K562 (cell line): ENCODE data around the gene SENP3.

Experiments
- IRF2 ChIP-seq: sonication (generic); formaldehyde crosslinking; IDR thresholded peaks from 2 replicates; pipeline ENCODE4 v1.8.1; 2022; ENCODE audit warnings: mild to moderate bottlenecking, missing genetic modification reagents
- JUND ChIP-seq, 2 experiments: IDR thresholded peaks; 2 replicates in 1 of 2; 3 replicates in 1 of 2; pipeline ENCODE4 v1.6.1; 2011; ENCODE audit warnings: borderline replicate concordance in 2 of 2, low read depth in 2 of 2, low read length in 2 of 2, improper control_type of control experiment in 1 of 2, missing biosample characterization in 1 of 2, missing genetic modification characterization in 1 of 2, missing genetic modification reagents in 1 of 2
- NFE2L1 ChIP-seq: fragments of 450-650 bp; IDR thresholded peaks from 2 replicates; pipeline ENCODE4 v1.6.1; 2016; ENCODE audit warnings: missing genetic modification characterization, low read depth, mild to moderate bottlenecking, missing compliant biosample characterization, moderate library complexity, borderline replicate concordance
- POLR2AphosphoS5 ChIP-seq: IDR thresholded peaks from 2 replicates; pipeline ENCODE4 v1.6.1; 2011; ENCODE audit warnings: mild to moderate bottlenecking, low read depth, low read length, moderate library complexity; ENCODE audit not compliant: control insufficient read depth, insufficient read depth
- ZFX ChIP-seq: sonication (generic); formaldehyde crosslinking; IDR thresholded peaks from 2 replicates; pipeline ENCODE4 v1.8.0; 2022; ENCODE audit warnings: mild to moderate bottlenecking, missing genetic modification reagents, moderate library complexity
- TF ChIP-seq, protein P1 (sequence below): sonication (generic); formaldehyde crosslinking; IDR thresholded peaks from 2 replicates; pipeline ENCODE4 v1.8.0; 2023; ENCODE audit warnings: mild to moderate bottlenecking, missing genetic modification reagents
- TF ChIP-seq, protein P2 (sequence below), 3 experiments: IDR thresholded peaks in 2 of 3; conservative IDR thresholded peaks in 1 of 3; 2 replicates each; pipeline ENCODE4 v1.5.1; 2011 to 2012; ENCODE audit warnings: low read length in 3 of 3, mild to moderate bottlenecking in 3 of 3, control low read depth in 2 of 3, improper control_type of control experiment in 1 of 3, inconsistent platforms in 1 of 3, low read depth in 1 of 3, mixed read lengths in 1 of 3, moderate library complexity in 1 of 3; ENCODE audit not compliant: insufficient read depth in 2 of 3
- TF ChIP-seq, protein P3 (sequence below), 2 experiments: fragments of 450-650 bp; formaldehyde crosslinking in 1 of 2; IDR thresholded peaks; 2 replicates each; pipeline versions ENCODE4 v1.4.0 to v1.6.1; 2014 to 2020; ENCODE audit warnings: mild to moderate bottlenecking in 2 of 2, borderline replicate concordance in 1 of 2, low read depth in 1 of 2

DNA sequence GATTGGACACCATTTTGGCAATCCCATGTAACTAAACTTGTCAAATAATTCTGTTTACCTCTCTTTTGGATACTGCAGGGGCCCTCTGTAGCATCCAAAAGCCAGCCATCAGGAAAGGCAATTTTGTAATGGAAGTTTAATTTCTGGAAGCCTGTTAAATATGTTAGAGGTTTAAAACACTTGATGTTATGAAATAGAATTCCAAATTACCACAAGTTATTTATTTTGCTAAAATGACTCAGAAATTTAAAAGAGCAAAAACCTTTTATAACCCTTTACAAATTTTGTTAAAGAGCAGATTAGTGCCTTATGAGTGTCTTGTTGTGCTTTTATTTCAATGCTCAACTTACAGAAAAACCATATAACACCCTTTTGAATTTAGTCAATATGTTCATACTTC is 32.9 kb upstream of the SENP3 start:
- TF ChIP-seq, protein P1, sequence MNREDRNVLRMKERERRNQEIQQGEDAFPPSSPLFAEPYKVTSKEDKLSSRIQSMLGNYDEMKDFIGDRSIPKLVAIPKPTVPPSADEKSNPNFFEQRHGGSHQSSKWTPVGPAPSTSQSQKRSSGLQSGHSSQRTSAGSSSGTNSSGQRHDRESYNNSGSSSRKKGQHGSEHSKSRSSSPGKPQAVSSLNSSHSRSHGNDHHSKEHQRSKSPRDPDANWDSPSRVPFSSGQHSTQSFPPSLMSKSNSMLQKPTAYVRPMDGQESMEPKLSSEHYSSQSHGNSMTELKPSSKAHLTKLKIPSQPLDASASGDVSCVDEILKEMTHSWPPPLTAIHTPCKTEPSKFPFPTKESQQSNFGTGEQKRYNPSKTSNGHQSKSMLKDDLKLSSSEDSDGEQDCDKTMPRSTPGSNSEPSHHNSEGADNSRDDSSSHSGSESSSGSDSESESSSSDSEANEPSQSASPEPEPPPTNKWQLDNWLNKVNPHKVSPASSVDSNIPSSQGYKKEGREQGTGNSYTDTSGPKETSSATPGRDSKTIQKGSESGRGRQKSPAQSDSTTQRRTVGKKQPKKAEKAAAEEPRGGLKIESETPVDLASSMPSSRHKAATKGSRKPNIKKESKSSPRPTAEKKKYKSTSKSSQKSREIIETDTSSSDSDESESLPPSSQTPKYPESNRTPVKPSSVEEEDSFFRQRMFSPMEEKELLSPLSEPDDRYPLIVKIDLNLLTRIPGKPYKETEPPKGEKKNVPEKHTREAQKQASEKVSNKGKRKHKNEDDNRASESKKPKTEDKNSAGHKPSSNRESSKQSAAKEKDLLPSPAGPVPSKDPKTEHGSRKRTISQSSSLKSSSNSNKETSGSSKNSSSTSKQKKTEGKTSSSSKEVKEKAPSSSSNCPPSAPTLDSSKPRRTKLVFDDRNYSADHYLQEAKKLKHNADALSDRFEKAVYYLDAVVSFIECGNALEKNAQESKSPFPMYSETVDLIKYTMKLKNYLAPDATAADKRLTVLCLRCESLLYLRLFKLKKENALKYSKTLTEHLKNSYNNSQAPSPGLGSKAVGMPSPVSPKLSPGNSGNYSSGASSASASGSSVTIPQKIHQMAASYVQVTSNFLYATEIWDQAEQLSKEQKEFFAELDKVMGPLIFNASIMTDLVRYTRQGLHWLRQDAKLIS (CRISPR knock-in tag): no peak
- TF ChIP-seq, protein P2, sequence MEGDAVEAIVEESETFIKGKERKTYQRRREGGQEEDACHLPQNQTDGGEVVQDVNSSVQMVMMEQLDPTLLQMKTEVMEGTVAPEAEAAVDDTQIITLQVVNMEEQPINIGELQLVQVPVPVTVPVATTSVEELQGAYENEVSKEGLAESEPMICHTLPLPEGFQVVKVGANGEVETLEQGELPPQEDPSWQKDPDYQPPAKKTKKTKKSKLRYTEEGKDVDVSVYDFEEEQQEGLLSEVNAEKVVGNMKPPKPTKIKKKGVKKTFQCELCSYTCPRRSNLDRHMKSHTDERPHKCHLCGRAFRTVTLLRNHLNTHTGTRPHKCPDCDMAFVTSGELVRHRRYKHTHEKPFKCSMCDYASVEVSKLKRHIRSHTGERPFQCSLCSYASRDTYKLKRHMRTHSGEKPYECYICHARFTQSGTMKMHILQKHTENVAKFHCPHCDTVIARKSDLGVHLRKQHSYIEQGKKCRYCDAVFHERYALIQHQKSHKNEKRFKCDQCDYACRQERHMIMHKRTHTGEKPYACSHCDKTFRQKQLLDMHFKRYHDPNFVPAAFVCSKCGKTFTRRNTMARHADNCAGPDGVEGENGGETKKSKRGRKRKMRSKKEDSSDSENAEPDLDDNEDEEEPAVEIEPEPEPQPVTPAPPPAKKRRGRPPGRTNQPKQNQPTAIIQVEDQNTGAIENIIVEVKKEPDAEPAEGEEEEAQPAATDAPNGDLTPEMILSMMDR (IDR thresholded peaks at IDR 0.05 in 2 of 3, conservative IDR thresholded peaks at IDR 0.05 in 1 of 3; ENCODE audit: insufficient read depth in 2 of 3, low read depth in 1 of 3, low read length in 3 of 3): no peak
- TF ChIP-seq, protein P3, sequence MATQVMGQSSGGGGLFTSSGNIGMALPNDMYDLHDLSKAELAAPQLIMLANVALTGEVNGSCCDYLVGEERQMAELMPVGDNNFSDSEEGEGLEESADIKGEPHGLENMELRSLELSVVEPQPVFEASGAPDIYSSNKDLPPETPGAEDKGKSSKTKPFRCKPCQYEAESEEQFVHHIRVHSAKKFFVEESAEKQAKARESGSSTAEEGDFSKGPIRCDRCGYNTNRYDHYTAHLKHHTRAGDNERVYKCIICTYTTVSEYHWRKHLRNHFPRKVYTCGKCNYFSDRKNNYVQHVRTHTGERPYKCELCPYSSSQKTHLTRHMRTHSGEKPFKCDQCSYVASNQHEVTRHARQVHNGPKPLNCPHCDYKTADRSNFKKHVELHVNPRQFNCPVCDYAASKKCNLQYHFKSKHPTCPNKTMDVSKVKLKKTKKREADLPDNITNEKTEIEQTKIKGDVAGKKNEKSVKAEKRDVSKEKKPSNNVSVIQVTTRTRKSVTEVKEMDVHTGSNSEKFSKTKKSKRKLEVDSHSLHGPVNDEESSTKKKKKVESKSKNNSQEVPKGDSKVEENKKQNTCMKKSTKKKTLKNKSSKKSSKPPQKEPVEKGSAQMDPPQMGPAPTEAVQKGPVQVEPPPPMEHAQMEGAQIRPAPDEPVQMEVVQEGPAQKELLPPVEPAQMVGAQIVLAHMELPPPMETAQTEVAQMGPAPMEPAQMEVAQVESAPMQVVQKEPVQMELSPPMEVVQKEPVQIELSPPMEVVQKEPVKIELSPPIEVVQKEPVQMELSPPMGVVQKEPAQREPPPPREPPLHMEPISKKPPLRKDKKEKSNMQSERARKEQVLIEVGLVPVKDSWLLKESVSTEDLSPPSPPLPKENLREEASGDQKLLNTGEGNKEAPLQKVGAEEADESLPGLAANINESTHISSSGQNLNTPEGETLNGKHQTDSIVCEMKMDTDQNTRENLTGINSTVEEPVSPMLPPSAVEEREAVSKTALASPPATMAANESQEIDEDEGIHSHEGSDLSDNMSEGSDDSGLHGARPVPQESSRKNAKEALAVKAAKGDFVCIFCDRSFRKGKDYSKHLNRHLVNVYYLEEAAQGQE (IDR thresholded peaks at IDR 0.05; ENCODE audit: borderline replicate concordance): no peak
- TF ChIP-seq, protein P3 (CRISPR knock-in tag; IDR thresholded peaks at IDR 0.05; ENCODE audit: low read depth): no peak
- TF ChIP-seq NFE2L1 (tag) (no peak), ZFX (CRISPR knock-in tag) (no peak), POLR2AphosphoS5 (no peak), IRF2 (CRISPR knock-in tag) (no peak), JUND (IDR thresholded peaks at IDR 0.05; ENCODE audit: borderline replicate concordance, low read depth, low read length) (no peak), JUND (tag; IDR thresholded peaks at IDR 0.05; ENCODE audit: borderline replicate concordance, low read depth, low read length) (no peak)
